ENCODE results near the gene MED4. TPM values are rescaled to one million over a fixed set of nuclear protein-coding genes. Genes with fewer than 3 reads are reported as not detected.

Gene MED4
- total RNA-seq, 1 experiment from 2014 or later, result 46.9 TPM

- Histone ChIP-seq H3K36me3 (ENCODE audit: control insufficient read depth in 1 of 2, insufficient read depth in 2 of 2, low read length in 2 of 2) (no peaks in the 10 kb centered on the region), H3K4me1 (ENCODE audit: control insufficient read depth in 1 of 2, insufficient read depth in 2 of 2, low read length in 2 of 2) (peaks cover 7 to 10% of the 10 kb centered on the region in 2 experiments; a peak in 3 of 4 replicates), H3K9me2 (ENCODE audit: insufficient read depth) (no peaks in the 10 kb centered on the region), H3K27ac (ENCODE audit: low read depth, low read length) (no peak overlapping the region), H3K79me2 (ENCODE audit: insufficient read depth, low read length) (peaks cover 33% of the 10 kb centered on the region), H2AFZ (ENCODE audit: low read depth, low read length, poor library complexity, severe bottlenecking) (peak overlapping the region; percentile 38), H3K27me3 (ENCODE audit: insufficient read depth, low read length) (no peaks in the 10 kb centered on the region), H3K4me3 (replicated peaks in 1 of 2; ENCODE audit: low read depth in 1 of 2, low read length in 2 of 2) (no peak overlapping the region), H3K4me2 (ENCODE audit: low read length) (no peak overlapping the region), H3K9me3 (ENCODE audit: control insufficient read depth in 1 of 2, insufficient read depth in 1 of 2, low read depth in 1 of 2, low read length in 2 of 2) (no peaks in the 10 kb centered on the region), H3K9ac (ENCODE audit: low read length) (no peak overlapping the region), H4K20me1 (ENCODE audit: insufficient read depth) (no peaks in the 10 kb centered on the region)
- POLR2A ChIA-PET, result no interaction called here
- RAD21 ChIA-PET (ENCODE audit: low non-redundant PET in 1 of 2, low total read pairs in 2 of 2, uncharacterized antibody in 2 of 2, unreplicated experiment in 2 of 2), result no interaction called here
- no peak for ATAC-seq
- DNase-seq (ENCODE audit: low read depth, low spot score), result no peak
- intact Hi-C loops (cut with micrococcal nuclease), result loop anchor here (10.0 kb wide), 1 partner anchor 208 kb away; the partner anchor contains the start of gene RB1
- CTCF ChIA-PET, result no interaction called here
- no peak for TF ChIP-seq TCF7L2 (IDR thresholded peaks at IDR 0.05; ENCODE audit: borderline replicate concordance, extremely low read depth, insufficient read depth, insufficient read length)
- no peak for TF ChIP-seq SP1 (IDR thresholded peaks at IDR 0.05; ENCODE audit: low read depth)
- TF ChIP-seq CEBPB (IDR thresholded peaks at IDR 0.05; ENCODE audit: low read depth), result no peak
- no peak for TF ChIP-seq FOSL1 (IDR thresholded peaks at IDR 0.05; ENCODE audit: low read depth)
- no peak for TF ChIP-seq RAD21 (IDR thresholded peaks at IDR 0.05; ENCODE audit: low read depth)
- BruUV-seq (replicated peaks), result no TSS peak
Observed at GRCh38 chr13:48096670-48097069, 1.8 kb upstream of the MED4 start.

- Histone ChIP-seq H4K20me1 (ENCODE audit: insufficient read depth) (no peaks in the 10 kb centered on the region), H3K27ac (ENCODE audit: low read depth, low read length) (peak overlapping the region; percentile 36), H3K4me3 (replicated peaks in 1 of 2; ENCODE audit: low read depth in 1 of 2, low read length in 2 of 2) (peak overlapping the region; percentile 89 to 98), H2AFZ (ENCODE audit: low read depth, low read length, poor library complexity, severe bottlenecking) (no peak overlapping the region), H3K79me2 (ENCODE audit: insufficient read depth, low read length) (peaks cover 55% of the 10 kb centered on the region), H3K9me2 (ENCODE audit: insufficient read depth) (no peaks in the 10 kb centered on the region), H3K4me1 (ENCODE audit: control insufficient read depth in 1 of 2, insufficient read depth in 2 of 2, low read length in 2 of 2) (peaks cover 7 to 10% of the 10 kb centered on the region in 2 experiments; a peak in 3 of 4 replicates), H3K4me2 (ENCODE audit: low read length) (peak overlapping the region; percentile 88), H3K36me3 (ENCODE audit: control insufficient read depth in 1 of 2, insufficient read depth in 2 of 2, low read length in 2 of 2) (no peaks in the 10 kb centered on the region), H3K9me3 (ENCODE audit: control insufficient read depth in 1 of 2, insufficient read depth in 1 of 2, low read depth in 1 of 2, low read length in 2 of 2) (no peaks in the 10 kb centered on the region), H3K27me3 (ENCODE audit: insufficient read depth, low read length) (no peaks in the 10 kb centered on the region), H3K9ac (ENCODE audit: low read length) (peak overlapping the region; percentile 99)
- intact Hi-C loops (cut with micrococcal nuclease), result loop anchor here (10.0 kb wide), 1 partner anchor 210 kb away; the partner anchor contains the start of gene RB1
- TSS peak; percentile 55 for BruUV-seq (replicated peaks)
- DNase-seq (ENCODE audit: low read depth, low spot score), result no peak
- ChIA-PET CTCF (interaction anchor here (0.6 to 1.4 kb wide), 10 partner anchors 9 to 1222 kb away, joined by 3 to 8 read pairs (median 4); partner anchors contain the start of gene NUDT15), RAD21 (ENCODE audit: low non-redundant PET in 1 of 2, low total read pairs in 2 of 2, uncharacterized antibody in 2 of 2, unreplicated experiment in 2 of 2) (no interaction called here), POLR2A (no interaction called here)
- peak; percentile 26 for ATAC-seq
- TF ChIP-seq CBX3 (IDR thresholded peaks at IDR 0.05; ENCODE audit: low read depth), result no peak
- TF ChIP-seq ELF1 (IDR thresholded peaks at IDR 0.05; ENCODE audit: borderline replicate concordance, low read depth), result no peak
- no peak for TF ChIP-seq ZBTB33 (IDR thresholded peaks at IDR 0.05; ENCODE audit: extremely low read depth, insufficient replicate concordance, low read length)
- TF ChIP-seq ZNF274 (IDR thresholded peaks at IDR 0.05; ENCODE audit: low read depth, low read length), result no peak
- no peak for TF ChIP-seq SIN3A (IDR thresholded peaks at IDR 0.05; ENCODE audit: low read depth)
- no peak for TF ChIP-seq MAX (IDR thresholded peaks at IDR 0.05)
- TF ChIP-seq ZFX (IDR thresholded peaks at IDR 0.05), result no peak
- TF ChIP-seq RAD21 (IDR thresholded peaks at IDR 0.05; ENCODE audit: low read depth), result no peak
- TF ChIP-seq POLR2A (IDR thresholded peaks at IDR 0.05; ENCODE audit: borderline replicate concordance, extremely low read depth, insufficient read depth, insufficient read length), result no peak
- no peak for TF ChIP-seq ATF3 (IDR thresholded peaks at IDR 0.05)
- no peak for TF ChIP-seq REST (IDR thresholded peaks at IDR 0.05; ENCODE audit: low read depth)
- no peak for TF ChIP-seq TCF7L2 (IDR thresholded peaks at IDR 0.05; ENCODE audit: borderline replicate concordance, extremely low read depth, insufficient read depth, insufficient read length)
- no peak for TF ChIP-seq FOSL1 (IDR thresholded peaks at IDR 0.05; ENCODE audit: low read depth)
- no peak for TF ChIP-seq EZH2 (IDR thresholded peaks at IDR 0.05)
Observed at GRCh38 chr13:48094404-48094780, 512 bp downstream of the MED4 start.

All from HCT116 (cell line).